HG03439 (cell line): ENCODE data around the gene HNRNPM.
A peak's percentile ranks its signal among the peaks of the same experiment; 100 is the strongest.
"Not testable (repeated sequence)": the region's sequence is repeated elsewhere in the genome, so short reads cannot be mapped to it uniquely, and the experiment has no call there.

Experiments used
- ATAC-seq: cut with Tn5 transposase; IDR thresholded peaks from one replicate; pipeline ENCODE4 v1.9.1; 2021; ENCODE audit warnings: mild to moderate bottlenecking, moderate library complexity; ENCODE audit not compliant: unreplicated experiment

Gene HNRNPM

GRCh38 chr19:8425331-8425730 is 19.4 kb upstream of the HNRNPM start:
- ATAC-seq = not testable (repeated sequence)

GRCh38 chr19:8426283-8426682 is 18.5 kb upstream of the HNRNPM start:
- ATAC-seq = no peak

GRCh38 chr19:8429044-8429443 is 15.7 kb upstream of the HNRNPM start:
- ATAC-seq = no peak

GRCh38 chr19:8429826-8430225 is 14.9 kb upstream of the HNRNPM start:
- ATAC-seq = no peak

- no peak for ATAC-seq
Measured at GRCh38 chr19:8430650-8431049, 14.1 kb upstream of the HNRNPM start.

- ATAC-seq = no peak
Measured at GRCh38 chr19:8438236-8438635, 6.5 kb upstream of the HNRNPM start.

- no peak for ATAC-seq
Measured at GRCh38 chr19:8441725-8442544, 2.8 kb upstream of the HNRNPM start.

GRCh38 chr19:8444140-8444676 is 567 bp upstream of the HNRNPM start:
- not testable (repeated sequence) for ATAC-seq

- peak; percentile 20 for ATAC-seq
Measured at GRCh38 chr19:8445488-8446001, 770 bp downstream of the HNRNPM start.

- ATAC-seq = no peak
Measured at GRCh38 chr19:8446061-8446709, 1.4 kb downstream of the HNRNPM start.

- no peak for ATAC-seq
Measured at GRCh38 chr19:8449830-8450229, 5.1 kb downstream of the HNRNPM start.

- no peak for ATAC-seq
Measured at GRCh38 chr19:8451377-8451776, 6.6 kb downstream of the HNRNPM start.

GRCh38 chr19:8451885-8452284 is 7.1 kb downstream of the HNRNPM start:
- ATAC-seq = no peak

- ATAC-seq = no peak
Measured at GRCh38 chr19:8452446-8453123, 7.8 kb downstream of the HNRNPM start.

GRCh38 chr19:8453616-8454015 is 8.8 kb downstream of the HNRNPM start:
- ATAC-seq = no peak

GRCh38 chr19:8454218-8454617 is 9.4 kb downstream of the HNRNPM start:
- ATAC-seq = no peak

GRCh38 chr19:8455018-8455417 is 10.2 kb downstream of the HNRNPM start:
- no peak for ATAC-seq

- no peak for ATAC-seq
Measured at GRCh38 chr19:8456064-8456463, 11.3 kb downstream of the HNRNPM start.

- no peak for ATAC-seq
Measured at GRCh38 chr19:8457209-8457608, 12.4 kb downstream of the HNRNPM start.

- no peak for ATAC-seq
Measured at GRCh38 chr19:8457827-8458226, 13.1 kb downstream of the HNRNPM start.

- no peak for ATAC-seq
Measured at GRCh38 chr19:8458380-8458779, 13.6 kb downstream of the HNRNPM start.
